SJCRH30 (cell line): ENCODE measurements around the gene GRID2. TPM values are rescaled to one million over a fixed set of nuclear protein-coding genes. Genes with fewer than 3 reads are reported as not detected.
"Not testable (repeated sequence)": the region's sequence is repeated elsewhere in the genome, so short reads cannot be mapped to it uniquely, and the experiment has no call there.

Experiments
- DNase-seq, 2 experiments: peaks; one replicate each; pipeline ENCODE4 v3.0.0-alpha.2; 2015 to 2020
- H3K27ac ChIP-seq: fragments of 250-450 bp; sonication (Bioruptor Pico); 2 replicates; pipeline ENCODE4 v1.5.1; 2020; ENCODE audit warnings: mild to moderate bottlenecking, moderate library complexity
- H3K27me3 ChIP-seq: fragments of 250-450 bp; sonication (Bioruptor Pico); 2 replicates; pipeline ENCODE4 v1.5.1; 2020; ENCODE audit warnings: mild to moderate bottlenecking, moderate library complexity
- H3K36me3 ChIP-seq: fragments of 250-450 bp; sonication (Bioruptor Pico); 2 replicates; pipeline ENCODE4 v1.5.1; 2020; ENCODE audit warnings: mild to moderate bottlenecking, moderate library complexity
- H3K4me1 ChIP-seq: fragments of 250-450 bp; sonication (Bioruptor Pico); 2 replicates; pipeline ENCODE4 v1.5.1; 2020; ENCODE audit warnings: mild to moderate bottlenecking, moderate library complexity
- H3K4me3 ChIP-seq: fragments of 250-450 bp; sonication (Bioruptor Pico); 2 replicates; pipeline ENCODE4 v1.5.1; 2020; ENCODE audit warnings: mild to moderate bottlenecking, moderate library complexity
- H3K9me3 ChIP-seq: fragments of 250-450 bp; sonication (Bioruptor Pico); replicated peaks from 2 replicates; pipeline ENCODE4 v1.5.1; 2020; ENCODE audit warnings: mild to moderate bottlenecking, moderate library complexity
- total RNA-seq: library from RNA; depleted of rRNA; stranded (reverse); fragments of >200 nt; shearing (Covaris generic); gene quantifications from 2 replicates; pipeline ENCODE4 v1.2.3, GENCODE V29; 2014

Gene GRID2
- total RNA-seq, 1 experiment from 2014 or later = 0.91 TPM

DNA sequence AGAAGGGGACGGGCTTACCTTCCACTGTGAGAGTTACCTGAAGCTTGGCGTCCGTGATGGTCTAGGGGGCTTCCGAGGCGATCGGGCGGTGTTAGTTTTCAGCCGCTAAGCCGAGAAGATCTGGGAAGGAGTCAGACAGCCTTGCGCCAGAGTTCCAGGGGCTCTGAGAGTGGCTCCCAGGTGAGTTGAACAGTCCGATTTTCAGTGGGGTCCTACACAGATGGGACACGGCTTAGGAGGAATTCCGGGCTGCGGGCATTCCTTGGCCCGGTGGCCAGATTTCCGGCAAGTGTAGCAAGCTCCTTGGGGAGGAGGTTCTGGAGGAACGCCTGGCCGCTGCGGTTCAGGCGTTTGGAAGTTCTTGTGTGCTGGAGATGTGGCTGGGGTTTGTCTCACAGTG lies 138.4 kb downstream of the GRID2 start:
- not testable (repeated sequence) for H3K9me3 ChIP-seq, H3K27me3 ChIP-seq, H3K4me3 ChIP-seq, H3K4me1 ChIP-seq, H3K27ac ChIP-seq, H3K36me3 ChIP-seq, DNase-seq

DNA sequence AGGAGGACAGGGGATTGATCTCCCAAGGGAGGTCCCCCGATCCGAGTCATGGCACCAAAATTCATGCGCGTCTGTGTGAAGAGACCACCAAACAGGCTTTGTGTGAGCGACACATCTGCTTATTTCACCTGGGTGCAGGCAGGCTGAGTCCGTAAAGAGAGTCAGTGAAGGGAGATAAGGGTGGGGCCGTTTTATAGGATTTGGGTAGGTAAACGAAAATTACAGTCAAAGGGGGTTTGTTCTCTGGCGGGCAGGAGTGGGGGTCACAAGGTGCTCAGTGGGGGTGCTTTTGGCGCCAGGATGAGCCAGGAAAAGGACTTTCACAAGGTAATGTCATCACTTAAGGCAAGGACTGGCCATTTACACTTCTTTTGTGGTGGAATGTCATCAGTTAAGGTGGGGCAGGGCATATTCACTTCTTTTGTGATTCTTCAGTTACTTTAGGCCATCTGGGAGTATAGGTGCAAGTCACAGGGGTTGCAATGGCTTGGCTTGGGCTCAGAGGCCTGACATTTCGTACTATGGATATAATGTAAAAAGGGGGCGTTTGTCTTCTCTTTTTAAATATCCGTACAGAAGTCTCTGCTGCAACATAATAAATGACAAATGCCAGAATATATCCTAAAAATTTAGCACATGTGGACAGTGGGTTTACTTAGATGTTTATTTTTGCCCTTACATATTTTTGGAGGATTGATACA lies 140.5 kb downstream of the GRID2 start:
- not testable (repeated sequence) for H3K27ac ChIP-seq, H3K36me3 ChIP-seq, H3K4me1 ChIP-seq, H3K9me3 ChIP-seq, H3K27me3 ChIP-seq, DNase-seq, H3K4me3 ChIP-seq

DNA sequence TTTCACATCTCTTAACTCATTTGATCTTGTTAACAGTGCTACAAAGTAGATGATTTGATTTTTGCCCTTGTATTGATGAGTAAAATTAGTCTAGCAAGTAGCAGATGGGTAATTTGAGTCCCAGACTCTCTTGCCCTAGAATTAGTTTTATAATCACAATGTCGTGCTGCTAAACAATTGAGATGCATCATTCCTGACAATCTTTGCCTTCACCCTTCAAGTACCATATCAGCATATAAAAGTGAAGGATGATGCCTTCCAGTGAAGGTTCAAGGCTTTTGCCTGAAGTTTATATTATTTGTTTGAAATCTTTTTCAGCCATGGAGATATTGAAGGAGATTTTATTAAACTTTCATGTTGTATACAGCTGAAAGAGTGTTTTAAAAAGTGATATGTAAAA lies 141.4 kb downstream of the GRID2 start:
- DNase-seq = no peak
- H3K9me3 ChIP-seq = no peaks in the 10 kb centered on the region
- no peaks in the 10 kb centered on the region for H3K4me1 ChIP-seq
- H3K36me3 ChIP-seq = no peaks in the 10 kb centered on the region
- no peak overlapping the region for H3K4me3 ChIP-seq
- H3K27ac ChIP-seq = no peak overlapping the region
- no peaks in the 10 kb centered on the region for H3K27me3 ChIP-seq

GRCh38 chr4:92447255-92447905 lies 143.6 kb downstream of the GRID2 start:
- no peaks in the 10 kb centered on the region for H3K9me3 ChIP-seq
- H3K4me1 ChIP-seq = no peaks in the 10 kb centered on the region
- H3K36me3 ChIP-seq = no peaks in the 10 kb centered on the region
- no peak overlapping the region for H3K4me3 ChIP-seq
- H3K27ac ChIP-seq = no peak overlapping the region
- no peaks in the 10 kb centered on the region for H3K27me3 ChIP-seq
- DNase-seq = no peak

GRCh38 chr4:92448176-92448575 lies 144.4 kb downstream of the GRID2 start:
- H3K4me1 ChIP-seq, DNase-seq, H3K4me3 ChIP-seq, H3K27ac ChIP-seq, H3K36me3 ChIP-seq, H3K9me3 ChIP-seq, H3K27me3 ChIP-seq: not testable (repeated sequence)

DNA sequence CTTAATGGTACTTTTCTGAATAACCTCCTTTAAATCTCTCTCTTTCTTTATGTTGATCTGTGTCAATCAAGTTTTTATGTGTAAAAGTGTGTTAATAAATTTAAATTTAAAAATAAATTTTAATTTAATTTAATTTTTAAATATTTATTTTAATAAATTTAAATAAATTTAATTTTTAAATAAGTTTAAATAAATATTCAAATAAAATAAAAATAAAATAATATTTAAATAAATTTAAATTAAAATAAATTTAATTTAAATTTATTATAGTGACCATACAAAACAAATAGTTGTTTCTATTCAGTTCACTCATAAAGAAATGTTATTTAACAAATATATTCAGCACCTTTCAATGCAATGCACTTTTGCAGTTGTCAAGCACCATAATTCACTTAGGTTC lies 146.9 kb downstream of the GRID2 start:
- no peaks in the 10 kb centered on the region for H3K27me3 ChIP-seq
- H3K9me3 ChIP-seq = no peaks in the 10 kb centered on the region

GRCh38 chr4:92451782-92452181 lies 148.0 kb downstream of the GRID2 start:
- no peaks in the 10 kb centered on the region for H3K27me3 ChIP-seq
- H3K9me3 ChIP-seq = no peaks in the 10 kb centered on the region
- H3K36me3 ChIP-seq = no peaks in the 10 kb centered on the region
- no peak for DNase-seq
- H3K4me3 ChIP-seq = no peak overlapping the region
- H3K4me1 ChIP-seq = no peaks in the 10 kb centered on the region
- H3K27ac ChIP-seq = no peak overlapping the region

More for the DNA sequence above, 146.9 kb downstream of the GRID2 start:
- Histone ChIP-seq H3K27ac (no peak overlapping the region), H3K4me1 (no peaks in the 10 kb centered on the region), H3K36me3 (no peaks in the 10 kb centered on the region), H3K4me3 (no peak overlapping the region)
- no peak for DNase-seq

- H3K4me3 ChIP-seq, H3K27ac ChIP-seq, H3K9me3 ChIP-seq, H3K27me3 ChIP-seq, DNase-seq, H3K36me3 ChIP-seq, H3K4me1 ChIP-seq: not testable (repeated sequence)
Observed at GRCh38 chr4:92452383-92452782, 148.6 kb downstream of the GRID2 start.

DNA sequence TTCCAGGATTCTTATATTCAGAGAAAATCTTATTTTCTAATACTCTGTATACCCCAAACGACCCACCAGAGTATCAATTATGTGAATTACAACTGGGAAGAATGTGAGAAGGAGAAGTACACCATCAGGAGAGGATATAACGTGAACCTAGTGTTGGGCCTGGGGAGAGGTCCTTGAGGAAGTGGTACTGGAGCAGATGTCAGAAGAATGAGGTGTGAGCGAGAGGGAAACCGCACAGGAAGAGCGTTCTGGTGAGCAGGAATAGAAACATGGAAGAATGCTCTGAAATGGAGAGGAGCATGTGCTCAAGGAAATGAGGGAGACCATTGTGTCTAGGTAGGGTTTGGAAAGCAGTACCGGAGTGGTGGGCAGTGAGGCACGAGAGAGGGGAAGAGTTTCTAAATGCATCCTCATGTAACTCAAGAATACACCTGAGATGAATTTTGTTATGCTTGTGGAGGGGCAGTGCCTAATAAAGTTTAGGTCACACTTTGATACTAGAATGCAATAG lies 151.6 kb downstream of the GRID2 start:
- no peak overlapping the region for H3K27ac ChIP-seq
- H3K36me3 ChIP-seq = no peaks in the 10 kb centered on the region
- H3K27me3 ChIP-seq = no peaks in the 10 kb centered on the region; the same call in 1 of the 2 replicates
- DNase-seq = no peak
- H3K4me3 ChIP-seq = no peak overlapping the region
- H3K4me1 ChIP-seq = no peaks in the 10 kb centered on the region
- no peaks in the 10 kb centered on the region for H3K9me3 ChIP-seq

GRCh38 chr4:92455951-92456350 lies 152.2 kb downstream of the GRID2 start:
- Histone ChIP-seq H3K4me1 (no peaks in the 10 kb centered on the region), H3K9me3 (no peaks in the 10 kb centered on the region), H3K27me3 (no peaks in the 10 kb centered on the region; the same call in 1 of the 2 replicates), H3K27ac (no peak overlapping the region), H3K4me3 (no peak overlapping the region), H3K36me3 (no peaks in the 10 kb centered on the region)
- no peak for DNase-seq

- H3K9me3 ChIP-seq = no peaks in the 10 kb centered on the region
- DNase-seq = no peak
- H3K4me1 ChIP-seq = no peaks in the 10 kb centered on the region
- no peaks in the 10 kb centered on the region for H3K36me3 ChIP-seq
- no peak overlapping the region for H3K4me3 ChIP-seq
- H3K27ac ChIP-seq = no peak overlapping the region
- H3K27me3 ChIP-seq = no peaks in the 10 kb centered on the region; the same call in 1 of the 2 replicates
Observed at GRCh38 chr4:92461732-92462131, 158.0 kb downstream of the GRID2 start.

- no peak overlapping the region for H3K27ac ChIP-seq
- H3K27me3 ChIP-seq = no peaks in the 10 kb centered on the region
- H3K4me3 ChIP-seq = no peak overlapping the region
- no peaks in the 10 kb centered on the region for H3K4me1 ChIP-seq
- H3K36me3 ChIP-seq = no peaks in the 10 kb centered on the region
- no peak for DNase-seq
- H3K9me3 ChIP-seq = no peaks in the 10 kb centered on the region
Observed at GRCh38 chr4:92477298-92477697, 173.5 kb downstream of the GRID2 start.

DNA sequence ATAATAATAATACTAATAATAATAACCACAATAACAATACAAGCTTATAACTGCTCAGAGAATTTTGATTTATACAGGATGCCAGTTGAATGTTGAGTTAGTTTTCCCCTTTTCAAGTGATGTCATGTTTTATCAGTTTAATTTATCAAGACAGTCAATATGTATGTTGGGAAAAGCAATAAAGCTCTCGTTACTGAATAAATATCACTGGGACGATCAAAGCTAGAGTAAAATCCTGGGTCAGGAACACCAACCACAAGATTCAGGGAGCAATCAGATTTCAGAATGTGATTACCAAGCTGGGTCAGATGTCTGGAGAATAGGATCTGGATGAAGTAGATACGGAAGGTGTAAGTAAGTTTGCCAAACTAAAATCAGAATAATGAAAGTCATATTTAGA lies 179.6 kb downstream of the GRID2 start:
- Histone ChIP-seq H3K36me3 (no peaks in the 10 kb centered on the region), H3K4me1 (no peaks in the 10 kb centered on the region), H3K9me3 (no peaks in the 10 kb centered on the region), H3K27ac (no peak overlapping the region), H3K27me3 (no peaks in the 10 kb centered on the region), H3K4me3 (no peak overlapping the region)
- no peak for DNase-seq

- H3K27ac ChIP-seq = no peak overlapping the region
- DNase-seq = no peak
Observed at GRCh38 chr4:92488496-92488895, 184.7 kb downstream of the GRID2 start.

DNA sequence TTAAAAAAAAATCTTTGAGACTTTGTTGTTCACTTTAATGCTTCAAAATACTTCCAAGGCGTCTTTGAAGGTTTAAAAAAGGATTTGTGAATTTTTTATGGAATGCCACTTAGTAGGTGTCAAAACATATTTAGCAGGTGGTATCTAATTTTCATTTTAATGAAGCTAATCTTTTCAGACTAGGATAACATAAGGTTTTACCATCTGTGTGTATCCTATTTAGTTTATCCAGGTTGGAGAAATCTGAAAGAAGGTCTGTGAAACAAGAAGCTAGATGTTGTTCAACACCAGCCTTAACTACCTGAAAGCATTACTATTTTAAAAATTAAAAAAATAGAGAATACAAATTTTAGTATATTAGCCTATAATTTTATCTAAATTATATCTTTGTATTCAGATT lies 193.4 kb downstream of the GRID2 start:
- no peak overlapping the region for H3K4me3 ChIP-seq
- no peaks in the 10 kb centered on the region for H3K36me3 ChIP-seq
- 0 out of 2 replicates have a peak, but pooled peaks cover 3% of the 10 kb centered on the region for H3K27me3 ChIP-seq
- no peaks in the 10 kb centered on the region for H3K9me3 ChIP-seq
- DNase-seq = no peak
- H3K4me1 ChIP-seq = no peaks in the 10 kb centered on the region
- H3K27ac ChIP-seq = no peak overlapping the region

More at GRCh38 chr4:92488496-92488895, 184.7 kb downstream of the GRID2 start:
- Histone ChIP-seq H3K9me3 (no peaks in the 10 kb centered on the region), H3K4me1 (no peaks in the 10 kb centered on the region), H3K4me3 (no peak overlapping the region), H3K27me3 (no peaks in the 10 kb centered on the region), H3K36me3 (no peaks in the 10 kb centered on the region)
